Uterus (tissue), 2 donors: ENCODE data around the gene GRK5.

Experiments
- POLR2A ChIP-seq, 2 donors: fragments of 450-650 bp; IDR thresholded peaks; one replicate each; pipeline ENCODE4 v1.6.1; 2016; ENCODE audit warnings: antibody characterized with exemption in 2 of 2, mild to moderate bottlenecking in 1 of 2, moderate library complexity in 1 of 2
- TF ChIP-seq, protein P1 (sequence below), 4 experiments: fragments of 200-600 bp in 2 of 4; fragments of 450-650 bp in 2 of 4; sonication (generic) in 2 of 4; IDR thresholded peaks; one replicate each; pipeline ENCODE4 v1.5.1; 2016 to 2019; ENCODE audit warnings: antibody characterized with exemption in 4 of 4, mild to moderate bottlenecking in 2 of 4, moderate library complexity in 1 of 4

- TF ChIP-seq POLR2A (IDR thresholded peaks at IDR 0.05): no peak
- TF ChIP-seq, protein P1, sequence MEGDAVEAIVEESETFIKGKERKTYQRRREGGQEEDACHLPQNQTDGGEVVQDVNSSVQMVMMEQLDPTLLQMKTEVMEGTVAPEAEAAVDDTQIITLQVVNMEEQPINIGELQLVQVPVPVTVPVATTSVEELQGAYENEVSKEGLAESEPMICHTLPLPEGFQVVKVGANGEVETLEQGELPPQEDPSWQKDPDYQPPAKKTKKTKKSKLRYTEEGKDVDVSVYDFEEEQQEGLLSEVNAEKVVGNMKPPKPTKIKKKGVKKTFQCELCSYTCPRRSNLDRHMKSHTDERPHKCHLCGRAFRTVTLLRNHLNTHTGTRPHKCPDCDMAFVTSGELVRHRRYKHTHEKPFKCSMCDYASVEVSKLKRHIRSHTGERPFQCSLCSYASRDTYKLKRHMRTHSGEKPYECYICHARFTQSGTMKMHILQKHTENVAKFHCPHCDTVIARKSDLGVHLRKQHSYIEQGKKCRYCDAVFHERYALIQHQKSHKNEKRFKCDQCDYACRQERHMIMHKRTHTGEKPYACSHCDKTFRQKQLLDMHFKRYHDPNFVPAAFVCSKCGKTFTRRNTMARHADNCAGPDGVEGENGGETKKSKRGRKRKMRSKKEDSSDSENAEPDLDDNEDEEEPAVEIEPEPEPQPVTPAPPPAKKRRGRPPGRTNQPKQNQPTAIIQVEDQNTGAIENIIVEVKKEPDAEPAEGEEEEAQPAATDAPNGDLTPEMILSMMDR (IDR thresholded peaks at IDR 0.05): no peak
These were observed 258.7 kb downstream of the GRK5 start for GRCh38 chr10:119466076-119466475.
